ENCODE measurements around the gene CCDC40. TPM values are rescaled to one million over a fixed set of nuclear protein-coding genes. Genes with fewer than 3 reads are reported as not detected.

CCDC40 gene
- total RNA-seq, 1 experiment from 2014 or later, result 9.9 TPM

GRCh38 chr17:80051681-80052080, 15.2 kb downstream of the CCDC40 start:
- no peak overlapping the region for H3K27ac Mint-ChIP-seq (ENCODE audit: unreplicated experiment)
- H3K27me3 Mint-ChIP-seq (ENCODE audit: unreplicated experiment), result no peaks in the 10 kb centered on the region
- CTCF ChIA-PET, result no interaction called here
- H3K4me1 Mint-ChIP-seq (ENCODE audit: low read depth, unreplicated experiment), result no peaks in the 10 kb centered on the region
- no peak for DNase-seq
- H3K9me3 Mint-ChIP-seq (ENCODE audit: low read depth, unreplicated experiment), result no peaks in the 10 kb centered on the region
- H3K36me3 Mint-ChIP-seq (ENCODE audit: insufficient read depth, unreplicated experiment), result no peaks in the 10 kb centered on the region
- BruUV-seq (replicated peaks), result no TSS peak
- no peak for TF ChIP-seq CTCF (IDR thresholded peaks at IDR 0.05; ENCODE audit: unreplicated experiment)
- H3K4me3 Mint-ChIP-seq (ENCODE audit: low read depth, unreplicated experiment), result no peak overlapping the region
- intact Hi-C loops (cut with micrococcal nuclease; ENCODE audit: unreplicated experiment), result no loop called here

DNA sequence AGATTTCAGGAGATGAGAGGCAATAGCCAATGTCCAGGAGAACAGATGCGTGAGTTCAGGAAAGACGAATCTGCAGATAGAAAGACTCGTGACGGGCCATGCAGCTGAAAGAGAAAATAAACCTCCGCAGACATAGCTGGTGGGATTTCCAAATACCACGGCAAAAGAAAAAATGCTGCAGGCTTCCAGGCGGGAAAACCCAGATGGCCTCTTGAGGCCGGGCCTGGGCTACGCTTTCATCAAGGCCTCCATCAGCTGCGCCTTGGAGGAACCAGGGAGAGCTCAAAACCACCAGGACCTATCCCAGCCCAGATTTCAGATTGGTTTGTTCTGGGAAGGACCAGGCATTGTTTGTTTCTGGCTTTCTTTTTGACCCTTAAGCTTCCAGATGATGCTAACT, 16.7 kb downstream of the CCDC40 start:
- H3K4me3 Mint-ChIP-seq (ENCODE audit: low read depth, unreplicated experiment), result no peak overlapping the region
- no peaks in the 10 kb centered on the region for H3K36me3 Mint-ChIP-seq (ENCODE audit: insufficient read depth, unreplicated experiment)
- intact Hi-C loops (cut with micrococcal nuclease; ENCODE audit: unreplicated experiment), result no loop called here
- no peak for DNase-seq
- BruUV-seq (replicated peaks), result no TSS peak
- no peaks in the 10 kb centered on the region for H3K4me1 Mint-ChIP-seq (ENCODE audit: low read depth, unreplicated experiment)
- CTCF ChIA-PET, result no interaction called here
- H3K27me3 Mint-ChIP-seq (ENCODE audit: unreplicated experiment), result no peaks in the 10 kb centered on the region
- H3K27ac Mint-ChIP-seq (ENCODE audit: unreplicated experiment), result no peak overlapping the region
- no peak for TF ChIP-seq CTCF (IDR thresholded peaks at IDR 0.05; ENCODE audit: unreplicated experiment)
- H3K9me3 Mint-ChIP-seq (ENCODE audit: low read depth, unreplicated experiment), result no peaks in the 10 kb centered on the region

DNA sequence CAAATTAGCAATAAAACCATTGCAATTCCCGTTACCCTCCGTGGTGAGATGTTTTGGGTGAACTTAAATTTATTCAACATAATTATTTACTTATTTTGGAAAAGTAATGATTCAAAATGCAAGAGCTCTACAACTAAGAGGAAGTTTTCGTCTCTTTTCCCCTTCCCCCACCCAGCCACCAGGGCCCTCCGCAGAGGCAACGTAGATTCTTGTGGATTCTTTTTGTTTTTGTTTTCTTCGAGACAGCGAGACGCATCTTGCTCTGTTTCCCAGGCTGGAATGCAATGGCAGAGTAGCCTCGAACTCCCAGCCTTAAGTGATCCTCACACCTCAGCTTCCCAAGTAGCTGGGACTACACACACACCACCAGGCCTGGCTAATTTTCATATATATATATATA, 19.2 kb downstream of the CCDC40 start:
- no peaks in the 10 kb centered on the region for H3K9me3 Mint-ChIP-seq (ENCODE audit: low read depth, unreplicated experiment)
- no peak overlapping the region for H3K27ac Mint-ChIP-seq (ENCODE audit: unreplicated experiment)
- H3K4me1 Mint-ChIP-seq (ENCODE audit: low read depth, unreplicated experiment), result peaks cover 14% of the 10 kb centered on the region
- no TSS peak for BruUV-seq (replicated peaks)
- intact Hi-C loops (cut with micrococcal nuclease; ENCODE audit: unreplicated experiment), result no loop called here
- no peak for DNase-seq
- no peaks in the 10 kb centered on the region for H3K27me3 Mint-ChIP-seq (ENCODE audit: unreplicated experiment)
- no peak for TF ChIP-seq CTCF (IDR thresholded peaks at IDR 0.05; ENCODE audit: unreplicated experiment)
- H3K4me3 Mint-ChIP-seq (ENCODE audit: low read depth, unreplicated experiment), result no peak overlapping the region
- H3K36me3 Mint-ChIP-seq (ENCODE audit: insufficient read depth, unreplicated experiment), result no peaks in the 10 kb centered on the region
- CTCF ChIA-PET, result no interaction called here

- H3K27ac Mint-ChIP-seq (ENCODE audit: unreplicated experiment), result no peak overlapping the region
Observed at GRCh38 chr17:80058311-80058955, 22.0 kb downstream of the CCDC40 start.

More at GRCh38 chr17:80058311-80058955, 22.0 kb downstream of the CCDC40 start:
- no peak overlapping the region for H3K4me3 Mint-ChIP-seq (ENCODE audit: low read depth, unreplicated experiment)
- intact Hi-C loops (cut with micrococcal nuclease; ENCODE audit: unreplicated experiment), result no loop called here
- no peaks in the 10 kb centered on the region for H3K9me3 Mint-ChIP-seq (ENCODE audit: low read depth, unreplicated experiment)
- no TSS peak for BruUV-seq (replicated peaks)
- no peaks in the 10 kb centered on the region for H3K27me3 Mint-ChIP-seq (ENCODE audit: unreplicated experiment)
- no peaks in the 10 kb centered on the region for H3K36me3 Mint-ChIP-seq (ENCODE audit: insufficient read depth, unreplicated experiment)
- CTCF ChIA-PET, result no interaction called here
- peaks cover 22% of the 10 kb centered on the region for H3K4me1 Mint-ChIP-seq (ENCODE audit: low read depth, unreplicated experiment)
- no peak for TF ChIP-seq CTCF (IDR thresholded peaks at IDR 0.05; ENCODE audit: unreplicated experiment)
- DNase-seq, result no peak

Data from Calu3 (cell line).